SH-SY5Y (cell line): ENCODE results near the gene DEPDC5.

Experiments
- GATA2 ChIP-seq: IDR thresholded peaks from 2 replicates; pipeline ENCODE4 v1.6.1; 2011; ENCODE audit warnings: mild to moderate bottlenecking, low read depth, low read length
- GATA3 ChIP-seq: IDR thresholded peaks from 2 replicates; pipeline ENCODE4 v1.6.1; 2011; ENCODE audit warnings: low read depth, mild to moderate bottlenecking, low read length, moderate library complexity

DEPDC5 gene

GRCh38 chr22:31753634-31754501 lies at the start of gene DEPDC5:
Gene DEPDC5, plus strand, starts transcription at chr22:31754019. Its CDS starts 903 bp downstream, at chr22:31754922.
- TF ChIP-seq GATA2 (no peak), GATA3 (no peak)

DNA sequence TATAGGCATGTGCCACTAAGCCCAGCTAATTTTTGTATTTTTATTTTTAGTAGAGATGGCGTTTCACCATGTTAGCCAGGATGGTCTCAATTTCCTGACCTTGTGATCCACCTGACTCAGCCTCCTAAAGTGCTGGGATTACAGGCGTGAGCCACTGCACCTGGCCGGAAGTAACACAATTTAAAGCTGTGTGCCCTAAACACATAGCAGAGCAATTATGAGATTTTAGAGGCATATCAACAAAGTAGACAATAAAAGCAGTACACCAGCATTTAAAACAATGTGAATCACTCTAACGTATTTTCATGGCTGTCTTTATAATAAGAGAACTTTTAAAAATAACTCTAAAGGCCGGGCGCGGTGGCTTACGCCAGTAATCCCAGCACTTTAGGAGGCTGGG lies 46.3 kb upstream of the DEPDC5 start:
- TF ChIP-seq GATA2 (no peak), GATA3 (no peak)

GRCh38 chr22:31715147-31715778 lies 38.6 kb upstream of the DEPDC5 start:
- TF ChIP-seq GATA3, result peak; percentile 94
- TF ChIP-seq GATA2, result peak; percentile 92

DNA sequence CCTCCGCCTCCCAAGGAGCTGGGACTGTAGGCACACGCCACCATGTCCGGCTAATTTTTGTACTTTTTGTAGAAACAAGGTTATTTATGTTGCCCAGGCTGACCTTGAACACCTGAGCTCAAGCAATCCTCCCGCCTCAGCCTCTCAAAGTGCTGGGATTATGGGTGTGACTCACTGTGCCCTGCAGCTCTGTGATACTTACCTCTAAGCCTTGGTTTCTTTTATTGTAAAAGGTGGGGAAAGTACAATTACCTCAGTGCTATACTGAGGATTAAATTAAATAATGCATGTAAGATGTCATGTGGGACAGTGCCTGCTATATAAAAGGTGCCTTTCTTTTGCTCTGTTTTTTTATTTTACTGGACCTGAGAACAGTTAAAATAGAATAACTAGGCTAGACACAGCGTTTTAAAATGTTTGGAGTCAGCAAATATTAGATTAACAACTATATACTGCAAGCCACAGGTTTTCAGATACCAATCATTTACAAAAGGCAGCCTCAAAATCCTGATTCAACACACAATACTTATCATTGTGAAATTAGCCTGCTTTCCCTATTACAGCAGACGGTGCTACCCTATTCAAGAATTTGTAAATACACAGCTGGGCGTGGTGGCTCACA lies 33.9 kb upstream of the DEPDC5 start:
- TF ChIP-seq GATA2, result no peak
- TF ChIP-seq GATA3, result no peak

GRCh38 chr22:31723723-31724122 lies 30.1 kb upstream of the DEPDC5 start:
- TF ChIP-seq GATA2 (no peak), GATA3 (no peak)

DNA sequence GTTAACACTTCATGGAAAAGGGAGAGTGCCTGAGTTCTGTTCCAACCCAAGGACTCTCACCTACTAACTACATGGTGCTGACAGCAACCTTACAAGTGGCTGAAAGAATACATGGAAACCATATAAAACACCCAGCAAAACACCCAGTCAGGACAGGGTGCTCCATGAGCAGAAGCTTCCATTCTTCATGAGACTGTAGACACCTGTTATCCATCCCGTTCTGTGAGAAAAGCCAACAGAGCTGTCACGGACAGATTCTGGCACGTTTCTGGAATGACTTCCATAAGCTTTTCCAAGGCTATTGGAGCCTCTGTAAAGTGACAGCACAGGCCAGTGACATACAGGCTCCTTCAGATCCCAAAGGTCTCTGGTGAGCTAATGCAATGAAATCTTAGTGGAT lies 27.1 kb upstream of the DEPDC5 start:
- TF ChIP-seq GATA3 (no peak), GATA2 (no peak)

- TF ChIP-seq GATA2 (no peak), GATA3 (no peak)
These were observed 25.0 kb upstream of the DEPDC5 start for GRCh38 chr22:31728857-31729256.

GRCh38 chr22:31730344-31730711 lies 23.5 kb upstream of the DEPDC5 start:
- TF ChIP-seq GATA2 (no peak), GATA3 (no peak)

- TF ChIP-seq GATA2 (no peak), GATA3 (no peak)
These were observed 21.6 kb upstream of the DEPDC5 start for GRCh38 chr22:31732089-31732829.

DNA sequence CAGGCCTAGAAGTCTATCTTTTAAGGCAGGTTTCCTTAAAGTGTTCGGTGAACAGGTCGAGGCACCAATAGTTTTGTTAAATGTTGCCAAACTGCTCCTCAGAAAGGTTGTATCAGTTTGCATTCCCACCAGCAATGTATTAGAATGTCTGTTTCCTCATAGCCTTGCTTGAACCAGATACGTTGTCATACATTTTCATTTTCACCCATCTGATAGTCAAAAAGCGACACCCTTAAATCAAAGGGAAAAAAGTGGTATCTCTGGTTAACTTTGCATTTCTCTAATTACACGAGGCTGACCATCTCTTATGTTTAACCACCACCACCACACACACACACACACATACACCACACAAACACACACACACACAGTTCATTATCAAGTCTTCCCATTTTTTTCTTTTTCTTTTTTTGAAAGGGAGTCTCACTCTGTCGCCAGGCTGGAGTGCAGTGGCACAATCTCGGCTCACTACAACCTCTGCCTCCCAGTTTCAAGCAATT lies 20.2 kb upstream of the DEPDC5 start:
- TF ChIP-seq GATA2 (no peak), GATA3 (no peak)

DNA sequence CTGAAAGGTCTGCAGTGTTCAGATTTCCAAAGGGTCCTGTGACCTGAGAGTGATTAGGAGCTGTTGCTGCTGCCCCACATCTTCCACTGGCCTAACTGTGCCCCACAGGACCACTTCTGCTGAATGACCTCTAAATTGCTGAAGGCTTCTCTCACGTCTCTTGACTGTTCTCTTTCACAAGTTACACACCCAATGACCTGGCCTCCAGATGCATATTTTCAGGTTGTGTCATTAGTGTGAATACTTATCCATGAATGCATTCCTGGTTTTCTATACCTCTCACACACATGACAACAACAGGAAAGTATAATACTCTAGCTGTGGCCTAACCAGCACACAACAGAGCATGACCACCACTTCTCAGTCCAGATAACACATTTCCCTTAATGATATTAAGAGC lies 19.3 kb upstream of the DEPDC5 start:
- no peak for TF ChIP-seq GATA2
- no peak for TF ChIP-seq GATA3

DNA sequence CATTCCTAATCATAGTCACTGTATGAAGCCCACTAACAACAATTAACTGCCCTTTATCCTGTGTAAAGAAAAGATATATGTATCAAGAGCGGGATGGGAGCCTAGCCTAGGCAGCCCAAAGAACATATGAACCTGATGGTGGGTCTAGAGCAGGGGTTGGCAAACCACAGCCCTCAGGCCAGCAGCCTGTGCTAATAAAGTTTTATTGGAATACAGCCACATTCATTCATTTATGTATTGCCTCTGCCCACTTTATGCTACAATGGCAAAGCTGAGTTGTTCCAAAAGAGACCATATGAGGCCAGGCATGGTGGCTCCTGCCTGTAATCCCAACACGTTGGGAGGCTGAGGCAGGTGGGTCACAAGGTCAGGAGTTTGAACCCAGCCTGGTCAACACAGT lies 17.4 kb upstream of the DEPDC5 start:
- TF ChIP-seq GATA2 (no peak), GATA3 (no peak)

DNA sequence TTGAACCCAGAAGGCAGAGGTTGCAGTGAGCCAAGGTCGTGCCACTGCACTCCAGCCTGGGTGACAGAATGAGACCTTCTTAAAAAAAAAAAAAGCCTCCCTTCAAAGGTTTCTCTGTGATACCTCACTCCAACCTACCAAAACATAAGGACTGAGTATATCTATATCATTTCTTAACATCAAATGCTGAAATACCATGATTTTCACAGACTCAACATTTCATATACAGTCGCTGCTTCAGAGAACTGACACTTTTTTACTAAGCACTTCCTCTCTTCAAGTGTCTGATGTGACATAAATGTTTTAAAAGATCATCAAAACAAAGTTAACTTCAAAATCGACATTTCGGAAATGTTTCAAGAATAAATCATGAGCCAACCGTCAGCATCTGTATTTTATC lies 15.9 kb upstream of the DEPDC5 start:
- no peak for TF ChIP-seq GATA3
- no peak for TF ChIP-seq GATA2

DNA sequence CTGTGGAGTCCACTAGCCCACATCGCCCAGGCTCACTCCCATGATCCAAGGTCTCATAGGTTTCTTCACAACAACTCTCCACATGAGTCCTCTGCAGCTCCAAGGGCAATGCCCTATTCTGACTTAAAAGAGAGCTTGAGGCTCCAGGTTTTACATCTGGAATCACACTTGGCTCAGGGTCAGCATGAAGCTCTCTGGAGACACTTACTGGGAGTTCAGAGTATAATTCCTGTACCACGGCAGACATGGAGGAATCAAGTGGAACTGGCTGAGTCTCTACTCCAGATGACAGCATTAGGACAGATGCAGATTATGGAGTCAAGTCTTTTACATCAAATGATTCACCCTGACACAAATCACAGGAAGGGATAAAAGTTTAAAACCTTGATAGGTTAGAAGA lies 15.3 kb upstream of the DEPDC5 start:
- no peak for TF ChIP-seq GATA3

DNA sequence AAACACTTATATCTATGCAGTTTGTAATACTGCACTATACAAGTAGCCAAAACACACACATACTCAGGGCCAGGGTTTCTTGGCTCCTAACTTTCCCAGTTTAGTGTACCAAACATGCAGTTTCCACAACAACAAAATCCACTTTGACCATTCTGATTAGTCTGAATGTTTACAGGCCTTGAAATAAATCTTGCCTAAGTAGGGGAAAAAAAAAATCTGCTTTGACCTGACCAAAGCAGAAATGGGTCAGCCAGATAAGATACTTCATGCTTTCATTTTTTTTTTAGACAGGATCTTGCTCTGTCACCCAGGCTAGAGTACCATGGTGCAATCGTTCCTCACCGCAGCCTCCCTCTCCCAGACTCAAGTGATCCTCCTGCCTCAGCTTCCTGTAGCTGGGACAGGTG lies 14.0 kb upstream of the DEPDC5 start:
- TF ChIP-seq GATA2 (no peak), GATA3 (no peak)
